Esophagus muscularis mucosa (tissue), 4 donors: ENCODE measurements around the gene LEKR1. TPM values are rescaled to one million over a fixed set of nuclear protein-coding genes. Genes with fewer than 3 reads are reported as not detected.

ENCODE experiments used
- DNase-seq: peaks from one replicate; pipeline ENCODE4 v3.0.0-alpha.2; 2017; ENCODE audit errors: extremely low spot score
- H3K27ac ChIP-seq, 4 donors: fragments of 200-600 bp; sonication (generic); replicated peaks in 1 of 4; 1 replicate in 3 of 4; 2 replicates in 1 of 4; pipeline ENCODE4 v1.5.1; 2016 to 2019; ENCODE audit warnings: mild to moderate bottlenecking in 1 of 4
- H3K27me3 ChIP-seq, 4 donors: fragments of 200-600 bp; sonication (generic); one replicate each; pipeline versions ENCODE4 v1.5.1 to v1.6.0; 2016 to 2019
- H3K36me3 ChIP-seq, 4 donors: fragments of 200-600 bp; sonication (generic); one replicate each; pipeline ENCODE4 v1.5.1; 2016 to 2019
- H3K4me1 ChIP-seq, 4 donors: fragments of 200-600 bp; sonication (generic); one replicate each; pipeline ENCODE4 v1.5.1; 2016 to 2019
- H3K4me3 ChIP-seq, 4 donors: fragments of 200-600 bp; sonication (generic); 1 replicate in 2 of 4; 2 replicates in 2 of 4; pipeline ENCODE4 v1.5.1; 2016 to 2019; ENCODE audit warnings: mild to moderate bottlenecking in 4 of 4, moderate library complexity in 1 of 4
- H3K9me3 ChIP-seq, 4 donors: fragments of 200-600 bp; sonication (generic); 1 replicate in 3 of 4; 2 replicates in 1 of 4; pipeline ENCODE4 v1.5.1; 2016 to 2019
- EP300 ChIP-seq: sonication (generic); formaldehyde crosslinking; IDR thresholded peaks from one replicate; pipeline ENCODE4 v1.6.1; 2017; ENCODE audit warnings: antibody characterized with exemption
- POLR2A ChIP-seq: fragments of 450-650 bp; IDR thresholded peaks from one replicate; pipeline ENCODE4 v1.6.1; 2017; ENCODE audit warnings: antibody characterized with exemption, moderate library complexity, mild to moderate bottlenecking, low read depth
- POLR2AphosphoS5 ChIP-seq, 2 donors: sonication (generic); formaldehyde crosslinking; IDR thresholded peaks; one replicate each; pipeline ENCODE4 v1.6.1; 2017; ENCODE audit warnings: antibody characterized with exemption in 2 of 2
- WGBS: methylation state at CpG from one replicate; pipeline ENCODE4 v1.1.5; 2018; 5-methylcytosine and 5-hydroxymethylcytosine counted together
- intact Hi-C: fragments of 100-400 bp; cut with DNase I; formaldehyde crosslinking; loops from one replicate; pipeline ENCODE4 v1.15.1; 2023
- total RNA-seq, 4 donors: library from RNA; depleted of rRNA; stranded (reverse); fragments of >200 nt; gene quantifications; one replicate each; pipeline versions ENCODE4 v1.1.0 to v1.2.1, GENCODE V29; 2016
- TF ChIP-seq, protein P1 (sequence below), 3 experiments: fragments of 200-600 bp in 2 of 3; fragments of 450-650 bp in 1 of 3; sonication (generic) in 2 of 3; IDR thresholded peaks; one replicate each; pipeline ENCODE4 v1.5.1; 2017 to 2019; ENCODE audit warnings: antibody characterized with exemption in 3 of 3, mild to moderate bottlenecking in 2 of 3, moderate library complexity in 1 of 3

Gene LEKR1
- total RNA-seq, 4 donors from 2014 or later = 0.11 to 1.2 (median 0.33) TPM; not detected in 1

DNA sequence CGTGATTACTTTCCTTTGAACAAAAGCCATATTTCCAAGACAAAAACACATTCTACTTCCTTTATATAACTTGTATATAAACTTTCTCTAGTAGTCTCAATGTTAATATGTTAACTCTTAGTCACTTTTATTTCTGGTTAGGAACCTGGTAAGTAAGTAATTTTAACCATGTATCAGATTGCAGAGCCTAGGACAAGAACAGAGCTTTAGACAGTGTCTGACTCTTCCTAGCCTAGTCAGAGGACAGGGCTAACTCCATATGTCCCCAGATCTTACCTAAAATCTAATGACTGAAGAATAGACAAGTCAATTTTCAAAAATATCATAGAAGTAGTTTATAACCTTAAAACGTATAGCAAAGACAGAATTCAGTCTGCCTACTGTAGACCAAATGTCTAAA is 8.3 kb downstream of the LEKR1 start:
- Histone ChIP-seq H3K9me3 (no peaks in the 10 kb centered on the region), H3K36me3 (no peaks in the 10 kb centered on the region), H3K27ac (no peak overlapping the region), H3K4me3 (no peak overlapping the region), H3K27me3 (no peaks in the 10 kb centered on the region), H3K4me1 (no peaks in the 10 kb centered on the region)
- TF ChIP-seq EP300 (no peak), POLR2A (no peak), POLR2AphosphoS5 (IDR thresholded peaks at IDR 0.05) (no peak)
- TF ChIP-seq, protein P1, sequence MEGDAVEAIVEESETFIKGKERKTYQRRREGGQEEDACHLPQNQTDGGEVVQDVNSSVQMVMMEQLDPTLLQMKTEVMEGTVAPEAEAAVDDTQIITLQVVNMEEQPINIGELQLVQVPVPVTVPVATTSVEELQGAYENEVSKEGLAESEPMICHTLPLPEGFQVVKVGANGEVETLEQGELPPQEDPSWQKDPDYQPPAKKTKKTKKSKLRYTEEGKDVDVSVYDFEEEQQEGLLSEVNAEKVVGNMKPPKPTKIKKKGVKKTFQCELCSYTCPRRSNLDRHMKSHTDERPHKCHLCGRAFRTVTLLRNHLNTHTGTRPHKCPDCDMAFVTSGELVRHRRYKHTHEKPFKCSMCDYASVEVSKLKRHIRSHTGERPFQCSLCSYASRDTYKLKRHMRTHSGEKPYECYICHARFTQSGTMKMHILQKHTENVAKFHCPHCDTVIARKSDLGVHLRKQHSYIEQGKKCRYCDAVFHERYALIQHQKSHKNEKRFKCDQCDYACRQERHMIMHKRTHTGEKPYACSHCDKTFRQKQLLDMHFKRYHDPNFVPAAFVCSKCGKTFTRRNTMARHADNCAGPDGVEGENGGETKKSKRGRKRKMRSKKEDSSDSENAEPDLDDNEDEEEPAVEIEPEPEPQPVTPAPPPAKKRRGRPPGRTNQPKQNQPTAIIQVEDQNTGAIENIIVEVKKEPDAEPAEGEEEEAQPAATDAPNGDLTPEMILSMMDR (IDR thresholded peaks at IDR 0.05) = no peak
- no peak for DNase-seq
- WGBS = 58% methylated on average over 2 of the region's 2 CpGs
- intact Hi-C loops = no loop called here

DNA sequence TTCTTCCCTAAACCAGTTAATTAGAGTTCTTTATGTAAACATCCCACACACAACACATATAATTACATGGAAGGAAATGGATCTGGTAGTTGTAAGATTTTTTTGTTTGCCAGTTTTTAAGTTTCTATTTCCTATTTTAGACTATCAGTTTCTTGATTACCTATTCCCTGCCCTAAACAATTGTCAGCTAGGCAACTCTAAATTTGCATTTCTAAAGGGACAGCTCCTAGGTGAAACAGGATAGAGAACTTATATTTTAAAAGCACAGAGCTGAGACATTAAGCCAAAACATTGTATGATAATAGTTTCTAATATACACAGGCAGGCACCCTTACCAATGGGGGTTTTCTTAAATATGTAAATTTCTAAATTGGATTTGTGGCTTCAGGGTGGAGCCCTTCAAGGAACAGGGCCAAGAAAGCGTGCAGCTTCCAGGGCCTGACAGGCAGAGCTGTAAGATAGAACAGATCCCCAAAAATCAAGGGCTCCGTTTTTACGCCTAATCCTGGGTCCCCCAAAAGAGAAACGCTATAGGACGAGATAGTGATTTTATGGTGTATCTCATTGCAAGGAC is 8.9 kb downstream of the LEKR1 start:
- WGBS = 93% methylated on average over 5 of the region's 5 CpGs
- no peaks in the 10 kb centered on the region for H3K27me3 ChIP-seq
- intact Hi-C loops = no loop called here
- no peak overlapping the region for H3K4me3 ChIP-seq
- H3K9me3 ChIP-seq = no peaks in the 10 kb centered on the region
- no peak overlapping the region for H3K27ac ChIP-seq
- DNase-seq = no peak
- H3K4me1 ChIP-seq = no peaks in the 10 kb centered on the region
- no peaks in the 10 kb centered on the region for H3K36me3 ChIP-seq
- no peak for TF ChIP-seq POLR2A
- TF ChIP-seq, protein P1 (IDR thresholded peaks at IDR 0.05) = no peak

DNA sequence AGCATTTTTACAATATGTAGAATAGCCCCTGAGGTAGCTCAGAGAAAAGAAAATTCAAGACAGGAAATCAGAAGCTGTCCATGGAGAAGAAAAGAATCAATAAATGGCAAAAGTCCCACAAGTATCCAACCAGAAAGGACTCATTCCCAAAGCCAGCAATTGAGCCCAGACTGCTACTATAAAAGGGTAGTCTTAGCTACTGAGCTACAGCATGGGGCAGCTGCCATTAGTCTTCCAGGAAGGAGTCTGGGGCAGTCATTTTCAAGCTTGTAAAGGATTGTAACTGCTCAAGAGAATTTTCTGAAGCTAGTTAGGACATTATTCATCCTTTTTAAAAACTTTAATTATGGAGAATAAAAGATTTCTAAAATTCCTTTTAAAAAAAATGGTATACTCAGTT is 10.5 kb downstream of the LEKR1 start:
- Histone ChIP-seq H3K27me3 (no peaks in the 10 kb centered on the region), H3K36me3 (no peaks in the 10 kb centered on the region), H3K4me1 (no peaks in the 10 kb centered on the region), H3K9me3 (no peaks in the 10 kb centered on the region), H3K27ac (no peak overlapping the region), H3K4me3 (no peak overlapping the region)
- intact Hi-C loops = no loop called here
- TF ChIP-seq, protein P1 (IDR thresholded peaks at IDR 0.05) = no peak
- DNase-seq = no peak

DNA sequence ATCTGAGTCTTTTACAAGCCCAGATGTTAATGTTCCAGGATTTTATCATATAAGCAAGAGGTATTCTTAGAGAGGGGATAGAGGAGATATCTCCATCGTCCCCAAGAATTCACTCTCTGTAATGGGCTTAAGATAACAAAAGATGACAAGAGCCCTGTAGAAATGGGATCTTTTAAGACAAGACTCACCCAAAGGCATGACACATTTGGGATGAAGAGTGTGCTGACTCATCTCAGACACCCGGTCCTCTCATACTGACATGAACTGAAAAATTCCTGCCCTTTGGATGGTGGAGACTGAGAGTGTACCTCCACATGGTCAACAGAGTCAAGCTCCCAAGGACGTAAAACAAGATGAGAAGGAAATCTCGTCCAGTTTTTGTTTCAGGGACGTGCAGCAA is 11.0 kb downstream of the LEKR1 start:
- no peak overlapping the region for H3K27ac ChIP-seq
- no peak for DNase-seq
- intact Hi-C loops = no loop called here

DNA sequence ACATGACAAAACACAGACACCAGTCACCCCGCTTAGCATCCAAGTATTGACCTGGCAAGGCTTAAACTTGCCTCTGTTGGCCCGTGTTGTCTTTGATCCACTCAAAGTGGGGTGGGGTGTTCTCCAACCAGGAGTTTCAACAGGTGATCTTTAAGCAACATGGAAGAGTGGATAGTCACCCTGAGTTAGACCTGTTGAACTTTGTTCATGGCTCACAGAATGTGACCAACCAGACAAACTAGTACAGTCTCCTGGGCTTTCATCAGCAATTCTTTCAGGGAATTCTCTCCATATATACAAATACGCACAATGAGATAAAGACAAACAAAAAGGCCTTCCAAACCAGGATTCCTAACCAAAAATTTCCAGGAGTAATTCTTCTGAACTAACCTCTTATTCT is 11.9 kb downstream of the LEKR1 start:
- H3K4me3 ChIP-seq = no peak overlapping the region
- TF ChIP-seq POLR2AphosphoS5 (IDR thresholded peaks at IDR 0.05) (no peak), POLR2A (no peak), EP300 (no peak)
- TF ChIP-seq, protein P1 (IDR thresholded peaks at IDR 0.05) = no peak
- no peaks in the 10 kb centered on the region for H3K4me1 ChIP-seq
- no peaks in the 10 kb centered on the region for H3K36me3 ChIP-seq
- WGBS = 91% methylated on average over 3 of the region's 3 CpGs
- H3K27me3 ChIP-seq = no peaks in the 10 kb centered on the region
- no peak overlapping the region for H3K27ac ChIP-seq
- intact Hi-C loops = loop anchor here (2.0 kb wide), 1 partner anchor 231 kb away; no protein-coding TSS in a partner anchor
- no peaks in the 10 kb centered on the region for H3K9me3 ChIP-seq
- DNase-seq = no peak

More for the DNA sequence above, 11.0 kb downstream of the LEKR1 start:
- H3K4me1 ChIP-seq = no peaks in the 10 kb centered on the region
- no peaks in the 10 kb centered on the region for H3K9me3 ChIP-seq
- no peaks in the 10 kb centered on the region for H3K27me3 ChIP-seq
- no peak for TF ChIP-seq EP300
- TF ChIP-seq, protein P1 (IDR thresholded peaks at IDR 0.05) = no peak
- no peak for TF ChIP-seq POLR2A
- TF ChIP-seq POLR2AphosphoS5 (IDR thresholded peaks at IDR 0.05) = no peak
- WGBS = 69% methylated on average over 5 of the region's 5 CpGs
- no peaks in the 10 kb centered on the region for H3K36me3 ChIP-seq
- no peak overlapping the region for H3K4me3 ChIP-seq
